Measurements from ENCODE around the gene TRIM50. TPM values are rescaled to one million over a fixed set of nuclear protein-coding genes. Genes with fewer than 3 reads are reported as not detected.
"Not testable (repeated sequence)": the region's sequence is repeated elsewhere in the genome, so short reads cannot be mapped to it uniquely, and the experiment has no call there.

Gene TRIM50
- total RNA-seq, 1 donor from 2014 or later, result 0.05 TPM

DNA sequence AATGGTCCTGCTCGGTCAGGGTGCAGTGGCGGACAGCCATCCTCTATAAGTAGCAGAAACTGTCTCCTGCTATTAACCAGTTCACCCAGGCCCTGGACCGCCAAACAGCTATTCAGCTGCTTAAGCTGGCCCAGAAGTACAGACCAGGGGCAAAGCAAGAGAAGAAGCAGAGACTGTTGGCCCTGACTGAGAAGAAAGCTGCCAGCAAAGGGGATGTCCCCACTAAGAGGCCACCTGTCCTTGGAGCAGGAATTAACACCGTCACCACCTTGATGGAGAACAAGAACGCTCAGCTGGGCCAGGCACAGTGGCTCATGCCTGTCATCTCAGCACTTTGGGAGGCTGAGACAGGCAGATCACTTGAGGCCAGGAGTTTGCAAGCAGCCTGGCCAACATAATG lies 13.6 kb downstream of the TRIM50 start:
- DNase-seq (ENCODE audit: low read depth), result no peak

DNA sequence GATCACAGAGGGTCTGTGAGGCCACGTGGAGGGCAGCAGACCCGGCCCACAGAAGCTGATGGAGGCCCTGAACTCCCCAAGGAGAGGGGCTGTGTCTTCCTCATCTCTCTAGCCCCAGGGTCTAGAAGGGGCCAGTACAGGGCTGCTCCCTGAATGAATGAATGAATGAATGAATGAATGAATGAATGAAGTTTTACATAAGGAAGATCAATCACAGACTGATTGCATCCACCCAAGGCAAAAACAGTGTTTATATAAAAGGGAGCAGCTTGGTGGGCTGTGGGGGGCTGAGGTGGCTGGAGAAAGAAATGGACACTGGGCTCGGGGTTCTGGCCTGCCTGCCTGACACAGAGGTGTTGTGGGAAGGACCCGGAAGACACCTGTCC lies 14.4 kb downstream of the TRIM50 start:
- no peak for DNase-seq (ENCODE audit: low read depth)

DNA sequence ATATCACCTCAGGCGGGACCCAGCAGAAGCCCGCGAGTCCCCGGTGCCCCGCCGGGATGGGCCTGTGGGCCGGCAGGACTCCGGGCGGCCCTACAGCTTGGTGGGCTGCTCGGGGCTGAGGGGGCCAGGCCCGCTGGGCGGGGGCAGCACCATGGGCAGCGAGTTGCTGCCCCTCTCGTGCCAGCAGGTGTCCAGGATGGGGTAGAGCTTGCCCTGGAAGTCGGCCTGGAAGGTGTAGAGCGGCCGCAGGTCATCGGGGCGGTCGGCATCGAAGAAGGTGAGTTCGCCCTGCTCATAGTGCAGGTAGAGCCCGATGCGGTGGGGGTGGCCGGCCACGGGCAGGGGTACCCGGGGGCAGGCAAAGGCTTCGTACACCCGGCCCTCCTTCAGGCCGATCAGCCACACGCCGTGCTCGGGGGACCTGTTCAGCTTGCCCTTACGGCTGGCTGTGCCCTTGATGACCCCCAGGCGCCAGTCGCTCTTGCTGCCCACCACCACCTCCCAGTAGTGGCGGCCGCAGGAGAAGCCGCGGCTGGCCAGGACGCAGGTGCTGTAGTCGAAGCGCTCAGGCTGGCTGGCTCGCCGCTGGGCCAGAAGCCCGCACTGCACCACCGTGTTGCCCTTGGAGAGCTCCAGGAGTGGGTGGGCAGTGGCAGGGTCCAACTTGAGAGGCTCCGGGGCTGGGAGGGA lies 14.9 kb downstream of the TRIM50 start:
- no peak for DNase-seq (ENCODE audit: low read depth)

DNA sequence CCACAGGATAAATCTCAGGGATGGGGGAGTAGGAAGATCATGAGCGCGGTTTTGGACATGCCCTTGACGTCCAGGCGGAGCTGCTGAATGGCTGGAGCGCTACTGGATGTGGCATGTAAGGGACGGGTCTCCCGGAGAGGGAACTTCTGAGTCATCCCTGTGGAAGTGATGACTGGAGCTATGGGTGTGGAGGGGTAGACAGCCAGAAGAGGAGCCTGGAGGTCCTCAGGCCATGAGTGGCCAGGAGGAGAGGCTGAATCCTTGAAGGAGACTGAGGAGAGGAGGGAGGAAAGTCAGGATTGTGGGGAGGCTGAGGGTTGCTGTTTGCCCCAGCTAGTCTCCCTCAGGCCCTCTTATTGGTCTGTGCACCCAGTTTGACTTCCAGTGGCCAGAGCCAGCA lies 16.5 kb downstream of the TRIM50 start:
- DNase-seq (ENCODE audit: low read depth), result not testable (repeated sequence)

DNA sequence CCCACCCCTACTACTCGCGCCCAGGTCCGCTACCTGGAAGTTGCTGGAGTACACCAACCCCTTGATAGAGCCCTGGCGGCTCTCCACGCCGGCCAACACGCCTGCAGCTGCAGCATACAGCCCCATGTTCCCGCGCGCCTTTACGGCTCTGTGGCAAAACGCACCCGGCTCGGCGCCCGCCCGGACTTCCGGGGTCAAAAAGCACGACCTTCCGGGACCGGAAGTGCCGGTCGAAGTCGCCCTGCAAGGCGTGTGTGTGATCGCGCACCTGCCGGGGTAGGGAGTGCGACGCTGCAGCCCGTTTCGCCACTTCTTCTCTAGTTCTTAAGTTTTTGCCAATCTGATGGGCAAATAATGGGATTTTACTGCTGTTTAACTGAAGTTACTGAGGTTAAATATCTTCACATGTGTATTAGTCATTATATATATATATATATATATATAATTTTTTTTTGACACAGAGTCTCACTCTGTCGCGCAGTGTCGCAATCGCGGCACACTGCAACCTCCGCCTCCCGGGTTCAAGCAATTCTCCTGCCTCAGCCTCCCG lies 19.1 kb downstream of the TRIM50 start, which contains the start of gene NSUN5:
NSUN5 (minus strand) TSS at position 162 of the 550 bp plus-strand sequence; CDS start at position 126, 36 bp downstream.
- peak; percentile 57 for DNase-seq (ENCODE audit: low read depth)

DNA sequence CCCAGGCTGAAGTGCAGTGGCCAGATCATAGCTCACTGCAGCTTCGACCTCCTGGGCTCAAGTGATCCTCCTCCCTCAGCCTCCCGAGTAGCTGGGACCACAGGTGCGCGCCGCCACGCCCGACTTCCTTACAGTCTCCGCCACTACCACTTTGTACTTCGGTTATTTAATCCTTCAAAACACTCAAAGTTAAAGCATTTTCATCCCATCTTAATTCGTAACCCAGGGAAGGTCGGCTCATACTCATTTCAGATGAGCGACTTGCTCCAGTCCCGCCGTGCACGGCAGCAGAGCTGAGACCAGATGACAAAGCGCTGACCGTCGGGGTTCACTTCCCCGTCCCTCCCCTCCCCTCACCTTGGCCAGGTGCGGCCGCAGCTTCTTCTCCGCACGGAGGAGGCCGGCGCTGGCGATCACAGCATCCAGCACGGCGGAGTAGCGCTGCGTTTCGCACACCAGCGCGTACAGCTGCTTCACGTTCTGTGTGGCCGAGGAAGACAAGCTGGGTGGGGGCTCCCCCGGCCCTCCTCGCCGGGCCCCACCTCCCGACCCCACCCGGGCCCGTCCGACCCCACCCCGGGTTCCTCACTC lies 19.7 kb downstream of the TRIM50 start:
- DNase-seq (ENCODE audit: low read depth), result no peak

DNA sequence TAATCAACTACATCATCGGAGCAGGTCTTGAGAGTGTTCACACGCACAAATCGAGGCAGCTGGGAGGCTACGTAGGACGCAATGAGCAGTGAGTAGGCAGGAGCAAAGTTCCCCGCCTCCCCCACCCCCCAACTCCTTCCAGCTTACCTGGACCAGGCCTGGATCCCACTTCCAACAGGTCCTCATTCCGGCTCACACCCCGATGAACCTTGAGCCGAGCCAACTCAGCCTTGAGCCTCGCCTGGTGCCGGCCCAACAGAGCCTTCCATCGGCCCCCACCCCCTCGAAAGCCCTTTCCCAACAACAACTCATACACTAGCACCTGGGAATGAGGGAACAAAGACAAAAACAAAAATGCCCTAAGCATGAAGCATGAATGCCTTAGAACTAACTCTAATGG lies 20.4 kb downstream of the TRIM50 start:
- DNase-seq (ENCODE audit: low read depth), result no peak

DNA sequence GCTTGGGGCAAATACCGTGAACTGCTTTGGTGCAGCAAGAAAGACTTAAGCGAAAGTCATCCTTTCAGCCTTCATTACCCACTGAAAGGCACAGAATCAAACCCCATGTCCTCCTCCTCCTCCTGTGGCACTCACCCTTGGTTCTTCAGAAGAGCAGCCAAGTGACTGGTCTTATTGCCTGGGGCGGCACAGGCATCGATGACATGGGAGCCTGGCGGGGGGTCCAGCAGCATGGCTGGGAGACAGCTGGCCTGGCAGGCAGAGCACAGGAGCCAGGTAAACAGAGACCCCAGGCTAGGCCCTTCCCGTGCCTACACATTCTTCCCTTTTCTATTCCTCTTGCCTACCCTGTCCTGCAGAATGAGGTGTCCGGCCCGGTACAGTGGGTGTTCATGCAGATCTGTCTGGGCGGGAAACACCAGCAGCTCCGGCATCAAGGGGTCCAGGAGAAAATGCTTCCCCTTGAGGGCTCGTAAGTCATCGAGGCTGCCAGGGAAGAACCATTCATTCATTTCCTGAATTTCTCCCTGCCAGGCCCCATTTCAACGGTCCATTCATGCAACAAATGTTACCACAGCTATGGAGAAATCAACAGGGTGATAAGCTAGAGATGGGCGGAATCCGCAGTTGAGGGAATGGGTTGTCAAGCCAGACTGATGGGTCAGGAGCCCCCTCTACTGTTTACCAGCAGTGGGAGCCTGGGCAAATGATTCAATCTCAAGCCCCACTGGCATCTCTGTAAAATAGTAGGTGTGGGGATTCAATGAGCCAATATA lies 23.1 kb downstream of the TRIM50 start:
- not testable (repeated sequence) for DNase-seq (ENCODE audit: low read depth)

DNA sequence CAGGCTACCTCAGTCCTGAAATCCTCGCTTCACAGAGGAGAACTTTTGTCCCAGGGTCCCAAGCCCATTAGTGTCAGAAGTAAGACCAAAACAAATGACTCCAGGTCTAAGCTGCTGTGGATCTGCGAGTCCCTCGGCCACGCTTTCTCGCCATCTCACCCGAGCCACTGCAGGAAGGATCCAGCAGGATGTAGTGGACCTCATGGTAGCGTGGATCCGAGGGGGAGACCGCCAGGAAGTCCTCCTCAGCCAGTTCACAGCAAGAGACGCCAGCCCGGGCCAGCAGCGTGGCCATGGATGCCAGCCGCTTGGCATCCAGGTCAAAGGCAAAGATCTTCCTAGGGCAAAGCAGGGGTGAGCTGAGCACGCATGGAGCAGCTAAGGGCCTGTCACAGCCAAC lies 23.8 kb downstream of the TRIM50 start:
- DNase-seq (ENCODE audit: low read depth), result no peak

DNA sequence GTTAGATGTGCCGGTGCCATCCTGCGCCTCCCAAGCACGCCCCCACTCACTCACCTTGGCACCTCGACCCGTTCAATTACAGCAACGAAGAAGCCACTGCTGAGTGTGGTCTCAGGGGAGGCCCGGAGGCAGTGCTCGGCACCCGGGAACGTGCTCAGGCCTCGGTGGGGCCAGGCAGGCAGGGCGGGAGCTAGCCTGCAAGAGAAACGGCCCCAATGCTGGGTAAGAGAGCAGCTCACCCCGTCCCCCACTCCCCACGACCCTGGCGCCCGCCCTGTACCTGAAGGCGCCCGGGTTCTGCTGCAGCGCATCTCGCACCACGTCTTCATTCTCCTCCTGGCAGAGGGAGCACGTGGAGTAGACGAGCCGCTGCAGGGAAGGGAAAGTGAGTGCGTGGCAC lies 24.3 kb downstream of the TRIM50 start:
- DNase-seq (ENCODE audit: low read depth), result no peak

DNA sequence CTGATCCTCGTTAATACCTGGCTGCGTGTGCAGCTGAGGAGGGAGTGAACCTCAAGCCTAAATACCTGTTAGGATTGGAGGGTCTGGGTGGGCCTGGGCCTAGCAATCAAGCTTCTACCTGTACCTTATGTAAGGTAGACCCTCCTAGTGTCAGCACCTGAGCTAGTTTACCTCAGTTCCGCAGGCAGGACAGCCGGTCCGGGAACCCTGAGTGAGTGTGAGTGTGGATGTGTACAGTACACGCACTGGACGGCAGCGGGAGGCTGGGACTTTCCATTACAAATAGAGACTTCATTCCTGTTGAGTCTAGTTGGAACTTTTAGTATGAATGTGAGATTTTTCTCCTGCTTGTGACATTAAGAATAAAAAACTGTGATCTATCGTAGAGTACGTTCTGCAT lies 25.0 kb downstream of the TRIM50 start:
- not testable (repeated sequence) for DNase-seq (ENCODE audit: low read depth)

DNA sequence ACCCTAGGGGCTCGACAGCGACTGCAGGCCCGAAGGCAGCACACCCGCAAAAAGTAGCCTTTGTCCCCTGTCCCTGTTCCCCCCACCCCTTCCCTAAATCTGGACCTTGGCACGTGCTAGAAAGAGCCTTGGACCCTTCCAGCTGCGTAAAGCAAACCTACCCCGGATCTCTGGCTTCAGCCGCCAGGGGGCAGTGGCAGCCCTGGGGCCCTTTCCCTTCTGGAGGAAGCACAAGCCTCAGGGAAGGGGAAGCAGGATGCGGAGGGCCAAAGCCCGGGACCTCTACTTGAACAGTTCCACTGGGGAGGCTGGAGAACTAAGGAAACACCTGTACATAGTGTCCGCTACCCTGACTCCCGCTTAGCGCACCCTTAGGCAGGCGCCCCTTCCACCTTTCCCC lies 26.8 kb downstream of the TRIM50 start:
- not testable (repeated sequence) for DNase-seq (ENCODE audit: low read depth)

DNA sequence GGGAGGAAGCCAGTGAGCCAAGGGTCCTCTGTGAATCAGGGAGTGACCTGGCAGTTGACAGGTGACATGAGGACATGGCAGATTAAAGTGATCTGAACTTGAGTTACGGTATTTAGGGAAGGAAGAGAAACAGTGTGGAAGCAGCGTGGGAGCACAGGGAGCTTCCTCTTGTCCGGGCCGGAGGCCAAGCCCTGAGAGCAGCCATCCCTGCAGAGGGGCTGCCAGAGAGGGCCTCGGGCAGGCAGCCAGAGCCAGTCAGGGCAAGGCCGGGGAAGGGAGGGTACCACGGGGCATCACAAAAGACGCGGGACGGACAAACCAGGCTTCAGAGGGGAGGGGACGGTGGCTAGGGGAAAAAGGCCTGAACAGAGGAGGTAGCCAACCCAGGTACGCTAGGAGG lies 28.1 kb downstream of the TRIM50 start:
- DNase-seq (ENCODE audit: low read depth), result not testable (repeated sequence)

DNA sequence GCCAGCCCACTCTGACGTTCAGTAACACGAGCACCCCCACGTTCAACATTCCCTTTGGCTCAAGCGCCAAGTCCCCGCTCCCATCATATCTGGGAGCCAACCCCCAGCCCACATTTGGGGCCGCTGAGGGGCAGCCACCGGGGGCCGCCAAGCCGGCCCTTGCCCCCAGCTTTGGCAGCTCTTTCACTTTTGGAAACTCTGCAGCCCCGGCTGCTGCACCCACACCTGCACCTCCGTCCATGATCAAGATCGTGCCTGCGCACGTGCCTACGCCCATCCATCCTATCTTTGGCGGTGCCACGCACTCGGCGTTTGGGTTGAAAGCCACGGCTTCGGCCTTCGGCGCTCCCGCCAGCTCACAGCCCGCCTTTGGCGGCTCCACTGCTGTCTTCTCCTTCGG lies 30.2 kb downstream of the TRIM50 start:
- not testable (repeated sequence) for DNase-seq (ENCODE audit: low read depth)

DNA sequence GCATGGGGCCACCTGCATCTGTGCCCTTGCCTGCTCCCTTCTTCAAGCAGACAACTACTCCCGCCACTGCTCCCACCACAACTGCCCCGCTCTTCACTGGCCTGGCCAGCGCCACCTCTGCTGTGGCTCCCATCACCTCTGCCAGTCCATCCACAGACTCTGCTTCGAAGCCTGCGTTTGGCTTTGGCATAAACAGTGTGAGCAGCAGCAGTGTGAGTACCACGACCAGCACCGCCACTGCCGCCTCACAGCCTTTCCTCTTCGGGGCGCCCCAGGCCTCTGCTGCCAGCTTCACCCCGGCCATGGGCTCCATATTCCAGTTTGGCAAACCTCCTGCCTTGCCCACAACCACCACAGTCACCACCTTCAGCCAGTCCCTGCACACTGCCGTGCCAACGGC lies 30.6 kb downstream of the TRIM50 start:
- DNase-seq (ENCODE audit: low read depth), result not testable (repeated sequence)

DNA sequence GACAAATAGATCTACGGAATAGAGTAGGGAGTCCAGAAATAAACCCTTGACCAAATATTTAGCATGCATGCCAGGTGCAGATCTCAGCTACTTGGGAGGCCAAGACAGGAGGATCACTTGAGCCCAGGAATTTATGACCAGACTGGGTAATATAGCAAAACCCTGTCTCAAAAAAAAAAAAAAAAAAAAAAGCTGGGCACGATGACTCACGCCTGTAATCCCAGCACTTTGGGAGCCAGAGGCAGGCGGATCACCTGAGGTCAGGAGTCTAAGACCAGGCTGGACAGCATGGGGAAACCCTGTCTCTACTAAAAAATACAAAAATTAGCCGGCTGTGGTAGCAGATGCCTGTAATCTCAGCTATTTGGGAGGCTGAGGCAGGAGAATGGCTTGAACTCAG lies 50.7 kb downstream of the TRIM50 start:
- not testable (repeated sequence) for DNase-seq (ENCODE audit: low read depth)

DNA sequence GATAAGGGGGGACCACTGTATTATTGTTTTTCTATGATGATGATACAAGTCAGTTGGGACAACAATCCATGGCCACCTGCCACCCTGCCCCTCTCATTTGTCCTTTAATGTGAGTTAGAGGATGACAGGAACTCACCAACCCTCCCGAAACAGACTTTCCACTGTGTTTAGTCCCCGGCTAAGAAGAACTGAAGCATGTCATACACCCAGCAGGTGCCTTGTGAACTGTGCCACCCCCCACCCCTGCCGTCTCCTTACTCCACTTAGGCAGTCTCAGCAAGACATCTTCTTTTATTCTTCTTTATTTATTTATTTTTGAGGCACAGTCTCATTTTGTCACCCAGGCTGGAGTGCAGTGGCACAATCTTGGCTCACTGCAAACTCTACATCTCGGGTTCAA lies 60.1 kb downstream of the TRIM50 start:
- DNase-seq (ENCODE audit: low read depth), result not testable (repeated sequence)

DNA sequence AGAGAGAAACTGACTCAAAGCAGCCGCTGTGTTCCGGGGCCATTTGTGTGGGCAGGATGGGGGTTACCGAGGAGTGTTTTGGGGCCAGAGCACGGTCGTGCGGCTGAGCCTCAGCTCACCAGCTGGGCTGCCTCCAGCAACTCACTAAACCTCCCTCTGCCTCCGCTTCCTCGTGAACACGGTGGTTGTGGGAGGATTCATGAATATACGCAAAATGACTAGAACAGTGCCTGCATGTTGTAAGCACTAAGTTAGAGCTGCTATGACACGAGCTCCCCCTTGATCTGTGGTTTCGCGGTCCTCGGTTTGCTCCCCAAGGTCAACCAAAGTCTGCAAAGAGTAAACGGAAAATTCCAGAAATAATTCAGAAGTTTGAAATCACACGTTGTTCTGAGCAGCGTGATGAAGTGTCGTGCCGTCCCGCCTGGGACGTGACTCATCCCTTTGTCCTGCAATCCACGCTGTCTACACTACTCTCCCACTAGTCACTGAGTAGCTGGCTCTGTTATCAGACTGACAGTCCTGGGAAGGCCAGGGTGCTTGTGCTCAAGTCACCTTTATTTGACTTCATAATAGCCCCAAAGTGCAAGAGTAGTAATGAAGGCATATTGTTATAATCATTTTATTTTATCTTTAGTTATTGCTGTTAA lies 61.0 kb downstream of the TRIM50 start:
- DNase-seq (ENCODE audit: low read depth), result not testable (repeated sequence)
